Uterus (tissue), 2 donors: ENCODE results near the gene CRPPA.

Experiments
- POLR2A ChIP-seq, 2 donors: fragments of 450-650 bp; IDR thresholded peaks; one replicate each; pipeline ENCODE4 v1.6.1; 2016; ENCODE audit warnings: antibody characterized with exemption in 2 of 2, mild to moderate bottlenecking in 1 of 2, moderate library complexity in 1 of 2
- TF ChIP-seq, protein P1 (sequence below), 4 experiments: fragments of 200-600 bp in 2 of 4; fragments of 450-650 bp in 2 of 4; sonication (generic) in 2 of 4; IDR thresholded peaks; one replicate each; pipeline ENCODE4 v1.5.1; 2016 to 2019; ENCODE audit warnings: antibody characterized with exemption in 4 of 4, mild to moderate bottlenecking in 2 of 4, moderate library complexity in 1 of 4

DNA sequence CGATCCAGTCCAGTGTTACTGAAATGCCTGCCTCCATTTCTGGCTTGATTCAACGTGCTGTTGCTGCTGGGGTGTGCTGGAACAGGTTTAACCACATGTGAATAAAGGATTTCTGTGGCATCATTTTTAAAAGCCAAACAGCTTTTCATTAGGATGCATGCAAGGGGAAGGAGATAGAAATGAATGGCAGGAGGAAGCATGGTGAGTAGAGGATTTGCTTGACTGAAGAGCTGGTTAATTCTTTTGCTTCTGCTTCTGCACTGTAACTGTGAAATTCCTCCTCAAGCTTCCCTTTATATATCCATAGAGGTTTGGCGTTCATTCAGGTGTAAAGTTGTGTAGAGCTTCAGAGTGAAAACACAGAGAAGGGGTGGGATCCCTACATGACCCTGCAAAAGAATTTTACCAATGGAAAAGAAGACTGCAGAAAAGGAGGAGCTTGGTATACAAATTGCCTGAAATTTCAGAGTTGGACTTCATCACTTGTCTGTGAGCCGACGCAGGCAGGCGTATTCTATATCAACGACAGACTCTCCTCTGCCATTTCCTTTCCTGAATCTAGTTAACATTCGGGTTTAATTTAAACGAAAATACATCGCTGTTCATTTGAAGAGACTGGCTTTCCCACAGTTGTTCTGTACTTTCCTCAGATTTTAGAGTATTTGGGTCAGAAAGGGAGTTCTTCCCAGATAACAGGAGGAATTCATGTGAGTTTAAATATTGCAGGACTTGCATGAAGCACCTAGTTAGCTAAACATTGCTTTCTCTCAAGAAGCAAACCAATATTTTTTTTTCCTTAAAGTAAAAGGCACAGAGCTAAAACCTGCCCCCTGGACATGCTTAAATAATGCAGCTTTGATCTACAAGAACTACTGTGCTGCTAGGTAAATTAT is 44.4 kb upstream of the CRPPA start, which contains the start of gene SOSTDC1:
- TF ChIP-seq POLR2A (IDR thresholded peaks at IDR 0.05), result no peak
- TF ChIP-seq, protein P1, sequence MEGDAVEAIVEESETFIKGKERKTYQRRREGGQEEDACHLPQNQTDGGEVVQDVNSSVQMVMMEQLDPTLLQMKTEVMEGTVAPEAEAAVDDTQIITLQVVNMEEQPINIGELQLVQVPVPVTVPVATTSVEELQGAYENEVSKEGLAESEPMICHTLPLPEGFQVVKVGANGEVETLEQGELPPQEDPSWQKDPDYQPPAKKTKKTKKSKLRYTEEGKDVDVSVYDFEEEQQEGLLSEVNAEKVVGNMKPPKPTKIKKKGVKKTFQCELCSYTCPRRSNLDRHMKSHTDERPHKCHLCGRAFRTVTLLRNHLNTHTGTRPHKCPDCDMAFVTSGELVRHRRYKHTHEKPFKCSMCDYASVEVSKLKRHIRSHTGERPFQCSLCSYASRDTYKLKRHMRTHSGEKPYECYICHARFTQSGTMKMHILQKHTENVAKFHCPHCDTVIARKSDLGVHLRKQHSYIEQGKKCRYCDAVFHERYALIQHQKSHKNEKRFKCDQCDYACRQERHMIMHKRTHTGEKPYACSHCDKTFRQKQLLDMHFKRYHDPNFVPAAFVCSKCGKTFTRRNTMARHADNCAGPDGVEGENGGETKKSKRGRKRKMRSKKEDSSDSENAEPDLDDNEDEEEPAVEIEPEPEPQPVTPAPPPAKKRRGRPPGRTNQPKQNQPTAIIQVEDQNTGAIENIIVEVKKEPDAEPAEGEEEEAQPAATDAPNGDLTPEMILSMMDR (IDR thresholded peaks at IDR 0.05), result no peak
